HCT116 (cell line): ENCODE measurements around the gene RXFP4. TPM values are rescaled to one million over a fixed set of nuclear protein-coding genes. Genes with fewer than 3 reads are reported as not detected.
A peak's percentile ranks its signal among the peaks of the same experiment; 100 is the strongest.

Experiments
- ATAC-seq: fragments of 200-7000 bp; cut with Tn5 transposase; 2 replicates; pipeline ENCODE4 v1.9.1; 2020; ENCODE audit warnings: mild to moderate bottlenecking, moderate library complexity
- BruUV-seq: library from RNA; stranded (reverse); fragments of 400-500 nt; replicated peaks from 2 replicates; lab custom pipeline; 2021; lab: Mats Ljungman, UMichigan
- CTCF ChIA-PET: fragments of 300-600 bp; sonication (Branson Sonifier 250); formaldehyde crosslinking; loops from one replicate; lab custom pipeline; 2021; ENCODE audit warnings: antibody characterized with exemption; lab: Charles Lee
- POLR2A ChIA-PET: fragments of 300-600, 350-600 bp; sonication (Branson Sonifier 250); formaldehyde crosslinking; loops from one replicate; lab custom pipeline; 2021; ENCODE audit warnings: antibody characterized with exemption; lab: Charles Lee
- RAD21 ChIA-PET, 2 experiments: fragments of 300-600 bp; sonication (Branson Sonifier 250); formaldehyde crosslinking; loops; one replicate each; lab custom pipeline; 2023; ENCODE audit warnings: low total read pairs in 2 of 2; ENCODE audit not compliant: uncharacterized antibody in 2 of 2, unreplicated experiment in 2 of 2, low non-redundant PET in 1 of 2; lab: Charles Lee
- DNase-seq: peaks from one replicate; pipeline ENCODE4 v3.0.0-alpha.2; 2010; ENCODE audit warnings: low read depth, low spot score
- H2AFZ ChIP-seq: fragments of 200-600 bp; shearing (Covaris generic), sonication (generic); 2 replicates; pipeline ENCODE4 v1.6.1; 2017; ENCODE audit warnings: low read depth, mixed run types, mixed read lengths, antibody characterized with exemption, low read length; ENCODE audit not compliant: poor library complexity, severe bottlenecking
- H3K27ac ChIP-seq: 2 replicates; pipeline ENCODE4 v1.5.1; 2012; ENCODE audit warnings: low read depth, low read length
- H3K27me3 ChIP-seq: fragments of 200-600 bp; sonication (generic); 2 replicates; pipeline ENCODE4 v1.6.1; 2016; ENCODE audit warnings: mixed run types, low read length, mixed read lengths; ENCODE audit not compliant: insufficient read depth
- H3K36me3 ChIP-seq, 2 experiments: fragments of 200-500 bp in 1 of 2; fragments of 200-600 bp in 1 of 2; sonication (Bioruptor generic) in 1 of 2; sonication (generic) in 1 of 2; 2 replicates each; pipeline versions ENCODE4 v1.5.1 to v1.6.1; 2014 to 2016; ENCODE audit warnings: low read length in 2 of 2, inconsistent platforms in 1 of 2, mixed read lengths in 1 of 2, mixed run types in 1 of 2; ENCODE audit not compliant: insufficient read depth in 2 of 2, control insufficient read depth in 1 of 2
- H3K4me1 ChIP-seq, 2 experiments: fragments of 200-600 bp in 1 of 2; sonication (generic) in 1 of 2; 2 replicates each; pipeline versions ENCODE4 v1.5.1 to v1.6.1; 2012 to 2017; ENCODE audit warnings: low read length in 2 of 2, inconsistent platforms in 1 of 2, mild to moderate bottlenecking in 1 of 2, mixed read lengths in 1 of 2, mixed run types in 1 of 2, moderate library complexity in 1 of 2; ENCODE audit not compliant: insufficient read depth in 2 of 2, control insufficient read depth in 1 of 2
- H3K4me2 ChIP-seq: fragments of 200-600 bp; sonication (generic); 2 replicates; pipeline ENCODE4 v1.6.1; 2017; ENCODE audit warnings: mixed run types, low read length, mixed read lengths
- H3K4me3 ChIP-seq, 2 experiments: fragments of 200-600 bp in 1 of 2; sonication (generic) in 1 of 2; replicated peaks in 1 of 2; 2 replicates each; pipeline ENCODE4 v1.5.1; 2011 to 2016; ENCODE audit warnings: low read length in 2 of 2, control low read depth in 1 of 2, low read depth in 1 of 2, mild to moderate bottlenecking in 1 of 2, mixed read lengths in 1 of 2, mixed run types in 1 of 2
- H3K79me2 ChIP-seq: fragments of 200-600 bp; sonication (generic); 2 replicates; pipeline ENCODE4 v1.6.1; 2017; ENCODE audit warnings: mild to moderate bottlenecking, mixed run types, low read length, moderate library complexity, mixed read lengths; ENCODE audit not compliant: insufficient read depth
- H3K9ac ChIP-seq: fragments of 200-600 bp; sonication (generic); 2 replicates; pipeline ENCODE4 v1.6.1; 2016; ENCODE audit warnings: low read length, mixed read lengths
- H3K9me2 ChIP-seq: fragments of 200-600 bp; sonication (generic), shearing (Covaris generic); 2 replicates; pipeline ENCODE4 v1.6.1; 2017; ENCODE audit warnings: mixed run types, mild to moderate bottlenecking, moderate library complexity; ENCODE audit not compliant: insufficient read depth
- H3K9me3 ChIP-seq, 2 experiments: fragments of 200-500 bp in 1 of 2; fragments of 200-600 bp in 1 of 2; sonication (Bioruptor generic) in 1 of 2; sonication (generic) in 1 of 2; 2 replicates each; pipeline ENCODE4 v1.6.1; 2014 to 2017; ENCODE audit warnings: low read length in 2 of 2, mixed read lengths in 2 of 2, inconsistent platforms in 1 of 2, low read depth in 1 of 2, mild to moderate bottlenecking in 1 of 2, mixed run types in 1 of 2, moderate library complexity in 1 of 2; ENCODE audit not compliant: control insufficient read depth in 1 of 2, insufficient read depth in 1 of 2
- H4K20me1 ChIP-seq: fragments of 200-600 bp; sonication (generic), shearing (Covaris generic); 2 replicates; pipeline ENCODE4 v1.6.1; 2017; ENCODE audit warnings: mixed run types, mild to moderate bottlenecking, moderate library complexity; ENCODE audit not compliant: insufficient read depth
- CBX3 ChIP-seq: IDR thresholded peaks from 2 replicates; pipeline ENCODE4 v1.6.1; 2012; ENCODE audit warnings: low read depth
- EGR1 ChIP-seq: IDR thresholded peaks from 2 replicates; pipeline ENCODE4 v1.6.1; 2012; ENCODE audit warnings: low read depth
- ELF1 ChIP-seq: IDR thresholded peaks from 2 replicates; pipeline ENCODE4 v1.6.1; 2012; ENCODE audit warnings: low read depth, borderline replicate concordance
- EZH2phosphoT487 ChIP-seq: fragments of 200-600 bp; IDR thresholded peaks from 2 replicates; pipeline ENCODE4 v1.6.1; 2018; ENCODE audit warnings: antibody characterized with exemption, borderline replicate concordance
- FOSL1 ChIP-seq: IDR thresholded peaks from 2 replicates; pipeline ENCODE4 v1.6.1; 2012; ENCODE audit warnings: low read depth
- JUND ChIP-seq: IDR thresholded peaks from 2 replicates; pipeline ENCODE4 v1.6.1; 2012
- POLR2A ChIP-seq: IDR thresholded peaks from 2 replicates; pipeline ENCODE4 v1.7.0; 2011; ENCODE audit warnings: borderline replicate concordance; ENCODE audit not compliant: insufficient read depth, insufficient read length; ENCODE audit errors: extremely low read depth
- POLR2AphosphoS5 ChIP-seq: IDR thresholded peaks from 2 replicates; pipeline ENCODE4 v1.6.1; 2011; ENCODE audit warnings: mild to moderate bottlenecking, low read depth, low read length, moderate library complexity
- RAD21 ChIP-seq: IDR thresholded peaks from 2 replicates; pipeline ENCODE4 v1.6.1; 2012; ENCODE audit warnings: low read depth, mild to moderate bottlenecking
- SIN3A ChIP-seq: IDR thresholded peaks from 2 replicates; pipeline ENCODE4 v1.6.1; 2012; ENCODE audit warnings: low read depth
- SP1 ChIP-seq: IDR thresholded peaks from 2 replicates; pipeline ENCODE4 v1.6.1; 2012; ENCODE audit warnings: low read depth
- TCF7L2 ChIP-seq: IDR thresholded peaks from 2 replicates; pipeline ENCODE4 v1.7.0; 2011; ENCODE audit warnings: borderline replicate concordance, inconsistent platforms; ENCODE audit not compliant: insufficient read depth, insufficient read length; ENCODE audit errors: extremely low read depth
- ZFX ChIP-seq: fragments of 450-650 bp; IDR thresholded peaks from 2 replicates; pipeline ENCODE4 v1.6.1; 2017
- ZNF274 ChIP-seq: fragments of 200-500 bp; sonication (Bioruptor generic); IDR thresholded peaks from 2 replicates; pipeline ENCODE4 v1.6.1; 2014; ENCODE audit warnings: mild to moderate bottlenecking, low read depth, low read length, inconsistent platforms
- intact Hi-C: fragments of 100-400 bp; cut with micrococcal nuclease; formaldehyde crosslinking; loops from 2 replicates; pipeline ENCODE4 v1.10.0; 2022
- total RNA-seq: library from RNA; stranded (reverse); gene quantifications from one replicate; pipeline ENCODE4 v1.2.1, GENCODE V29; 2021; ENCODE audit not compliant: unreplicated experiment
- TF ChIP-seq, protein P1 (sequence below): IDR thresholded peaks from 2 replicates; pipeline ENCODE4 v1.6.1; 2012; ENCODE audit warnings: low read depth
- TF ChIP-seq, protein P2 (sequence below), 3 experiments: fragments of 200-600 bp in 1 of 3; sonication (generic) in 1 of 3; IDR thresholded peaks in 2 of 3; conservative IDR thresholded peaks in 1 of 3; 2 replicates each; pipeline ENCODE4 v1.5.1; 2012 to 2017; ENCODE audit warnings: low read depth in 2 of 3, low read length in 2 of 3, antibody characterized with exemption in 1 of 3, borderline replicate concordance in 1 of 3, control low read depth in 1 of 3, mild to moderate bottlenecking in 1 of 3, mixed read lengths in 1 of 3, mixed run types in 1 of 3, moderate library complexity in 1 of 3; ENCODE audit not compliant: insufficient read depth in 1 of 3
- TF ChIP-seq, protein P3 (sequence below): IDR thresholded peaks from 2 replicates; pipeline ENCODE4 v1.6.1; 2012
- TF ChIP-seq, protein P4 (sequence below): IDR thresholded peaks from 2 replicates; pipeline ENCODE4 v1.6.1; 2012
- TF ChIP-seq, protein P5 (sequence below): IDR thresholded peaks from 2 replicates; pipeline ENCODE4 v1.6.1; 2011; ENCODE audit warnings: mild to moderate bottlenecking, low read length, moderate library complexity; ENCODE audit not compliant: insufficient replicate concordance; ENCODE audit errors: extremely low read depth

The RXFP4 gene
- total RNA-seq, 1 experiment from 2014 or later = 0.20 TPM

DNA sequence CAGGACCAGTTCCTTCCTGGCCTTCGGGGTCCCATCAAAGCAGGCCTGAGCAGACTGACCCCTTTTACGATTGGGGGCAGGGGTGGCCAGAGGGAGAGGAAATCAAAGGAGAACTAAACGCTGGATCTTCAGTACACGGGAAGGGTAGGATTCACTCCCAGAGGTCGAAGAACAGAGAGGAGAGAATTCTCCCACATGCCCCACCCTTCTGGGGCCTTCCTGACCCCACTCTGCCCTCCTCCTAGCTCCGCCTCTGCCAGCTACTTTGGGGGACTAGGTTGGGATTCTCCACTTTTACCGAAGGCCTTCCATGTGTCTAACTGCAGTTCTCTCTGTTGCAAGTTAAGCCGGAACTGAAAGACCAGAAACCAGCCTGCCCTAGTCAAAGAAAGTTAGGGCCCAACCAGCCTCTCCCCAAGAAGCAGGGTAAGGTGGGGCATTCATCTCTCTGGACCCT lies 37.6 kb downstream of the RXFP4 start:
- peak; percentile 31 for ATAC-seq
- POLR2A ChIA-PET = interaction anchor here (0.8 to 3.6 kb wide), 10 partner anchors 9 to 44 kb away, joined by 3 to 28 read pairs (median 7); no protein-coding TSS in a partner anchor
- CTCF ChIA-PET = interaction anchor here (0.5 to 2.7 kb wide), 3 partner anchors 17 to 255 kb away, joined by 3 to 8 read pairs (median 3); no protein-coding TSS in a partner anchor
- Histone ChIP-seq H3K27ac (peak overlapping the region; percentile 85), H3K4me1 (peaks cover 58 to 76% of the 10 kb centered on the region in 2 experiments), H3K9ac (peak overlapping the region; percentile 97), H3K36me3 (no peaks in the 10 kb centered on the region), H3K4me2 (peak overlapping the region; percentile 96), H4K20me1 (no peaks in the 10 kb centered on the region), H2AFZ (no peak overlapping the region), H3K9me2 (no peaks in the 10 kb centered on the region), H3K9me3 (no peaks in the 10 kb centered on the region), H3K79me2 (peaks cover 51% of the 10 kb centered on the region), H3K27me3 (no peaks in the 10 kb centered on the region), H3K4me3 (peak overlapping the region; percentile 87 to 91)
- BruUV-seq = TSS peak; percentile 77
- no peak for DNase-seq
- intact Hi-C loops = loop anchor here (2.0 kb wide), 1 partner anchor 16 kb away; no protein-coding TSS in a partner anchor
- RAD21 ChIA-PET = interaction anchor here in 1 of 2 experiments (0.6 kb wide), 1 partner anchor 17 kb away, joined by 3 read pairs; no protein-coding TSS in a partner anchor
- TF ChIP-seq POLR2A (peak; percentile 36), EZH2phosphoT487 (no peak), JUND (no peak), ZFX (peak; percentile 20; the same call in 1 of the 2 replicates), TCF7L2 (no peak), EGR1 (no peak), ZNF274 (no peak), SP1 (no peak), ELF1 (no peak), CBX3 (no peak), POLR2AphosphoS5 (peak; percentile 43; the same call in 1 of the 2 replicates), SIN3A (no peak), RAD21 (no peak), FOSL1 (no peak)
- TF ChIP-seq, protein P1, sequence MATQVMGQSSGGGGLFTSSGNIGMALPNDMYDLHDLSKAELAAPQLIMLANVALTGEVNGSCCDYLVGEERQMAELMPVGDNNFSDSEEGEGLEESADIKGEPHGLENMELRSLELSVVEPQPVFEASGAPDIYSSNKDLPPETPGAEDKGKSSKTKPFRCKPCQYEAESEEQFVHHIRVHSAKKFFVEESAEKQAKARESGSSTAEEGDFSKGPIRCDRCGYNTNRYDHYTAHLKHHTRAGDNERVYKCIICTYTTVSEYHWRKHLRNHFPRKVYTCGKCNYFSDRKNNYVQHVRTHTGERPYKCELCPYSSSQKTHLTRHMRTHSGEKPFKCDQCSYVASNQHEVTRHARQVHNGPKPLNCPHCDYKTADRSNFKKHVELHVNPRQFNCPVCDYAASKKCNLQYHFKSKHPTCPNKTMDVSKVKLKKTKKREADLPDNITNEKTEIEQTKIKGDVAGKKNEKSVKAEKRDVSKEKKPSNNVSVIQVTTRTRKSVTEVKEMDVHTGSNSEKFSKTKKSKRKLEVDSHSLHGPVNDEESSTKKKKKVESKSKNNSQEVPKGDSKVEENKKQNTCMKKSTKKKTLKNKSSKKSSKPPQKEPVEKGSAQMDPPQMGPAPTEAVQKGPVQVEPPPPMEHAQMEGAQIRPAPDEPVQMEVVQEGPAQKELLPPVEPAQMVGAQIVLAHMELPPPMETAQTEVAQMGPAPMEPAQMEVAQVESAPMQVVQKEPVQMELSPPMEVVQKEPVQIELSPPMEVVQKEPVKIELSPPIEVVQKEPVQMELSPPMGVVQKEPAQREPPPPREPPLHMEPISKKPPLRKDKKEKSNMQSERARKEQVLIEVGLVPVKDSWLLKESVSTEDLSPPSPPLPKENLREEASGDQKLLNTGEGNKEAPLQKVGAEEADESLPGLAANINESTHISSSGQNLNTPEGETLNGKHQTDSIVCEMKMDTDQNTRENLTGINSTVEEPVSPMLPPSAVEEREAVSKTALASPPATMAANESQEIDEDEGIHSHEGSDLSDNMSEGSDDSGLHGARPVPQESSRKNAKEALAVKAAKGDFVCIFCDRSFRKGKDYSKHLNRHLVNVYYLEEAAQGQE = no peak
- TF ChIP-seq, protein P2, sequence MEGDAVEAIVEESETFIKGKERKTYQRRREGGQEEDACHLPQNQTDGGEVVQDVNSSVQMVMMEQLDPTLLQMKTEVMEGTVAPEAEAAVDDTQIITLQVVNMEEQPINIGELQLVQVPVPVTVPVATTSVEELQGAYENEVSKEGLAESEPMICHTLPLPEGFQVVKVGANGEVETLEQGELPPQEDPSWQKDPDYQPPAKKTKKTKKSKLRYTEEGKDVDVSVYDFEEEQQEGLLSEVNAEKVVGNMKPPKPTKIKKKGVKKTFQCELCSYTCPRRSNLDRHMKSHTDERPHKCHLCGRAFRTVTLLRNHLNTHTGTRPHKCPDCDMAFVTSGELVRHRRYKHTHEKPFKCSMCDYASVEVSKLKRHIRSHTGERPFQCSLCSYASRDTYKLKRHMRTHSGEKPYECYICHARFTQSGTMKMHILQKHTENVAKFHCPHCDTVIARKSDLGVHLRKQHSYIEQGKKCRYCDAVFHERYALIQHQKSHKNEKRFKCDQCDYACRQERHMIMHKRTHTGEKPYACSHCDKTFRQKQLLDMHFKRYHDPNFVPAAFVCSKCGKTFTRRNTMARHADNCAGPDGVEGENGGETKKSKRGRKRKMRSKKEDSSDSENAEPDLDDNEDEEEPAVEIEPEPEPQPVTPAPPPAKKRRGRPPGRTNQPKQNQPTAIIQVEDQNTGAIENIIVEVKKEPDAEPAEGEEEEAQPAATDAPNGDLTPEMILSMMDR (IDR thresholded peaks at IDR 0.05 in 2 of 3, conservative IDR thresholded peaks at IDR 0.05 in 1 of 3; ENCODE audit: borderline replicate concordance in 1 of 3, insufficient read depth in 1 of 3, low read depth in 2 of 3, low read length in 2 of 3) = no peak
- TF ChIP-seq, protein P3, sequence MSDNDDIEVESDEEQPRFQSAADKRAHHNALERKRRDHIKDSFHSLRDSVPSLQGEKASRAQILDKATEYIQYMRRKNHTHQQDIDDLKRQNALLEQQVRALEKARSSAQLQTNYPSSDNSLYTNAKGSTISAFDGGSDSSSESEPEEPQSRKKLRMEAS = no peak
- TF ChIP-seq, protein P4, sequence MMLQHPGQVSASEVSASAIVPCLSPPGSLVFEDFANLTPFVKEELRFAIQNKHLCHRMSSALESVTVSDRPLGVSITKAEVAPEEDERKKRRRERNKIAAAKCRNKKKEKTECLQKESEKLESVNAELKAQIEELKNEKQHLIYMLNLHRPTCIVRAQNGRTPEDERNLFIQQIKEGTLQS = no peak
- TF ChIP-seq, protein P5, sequence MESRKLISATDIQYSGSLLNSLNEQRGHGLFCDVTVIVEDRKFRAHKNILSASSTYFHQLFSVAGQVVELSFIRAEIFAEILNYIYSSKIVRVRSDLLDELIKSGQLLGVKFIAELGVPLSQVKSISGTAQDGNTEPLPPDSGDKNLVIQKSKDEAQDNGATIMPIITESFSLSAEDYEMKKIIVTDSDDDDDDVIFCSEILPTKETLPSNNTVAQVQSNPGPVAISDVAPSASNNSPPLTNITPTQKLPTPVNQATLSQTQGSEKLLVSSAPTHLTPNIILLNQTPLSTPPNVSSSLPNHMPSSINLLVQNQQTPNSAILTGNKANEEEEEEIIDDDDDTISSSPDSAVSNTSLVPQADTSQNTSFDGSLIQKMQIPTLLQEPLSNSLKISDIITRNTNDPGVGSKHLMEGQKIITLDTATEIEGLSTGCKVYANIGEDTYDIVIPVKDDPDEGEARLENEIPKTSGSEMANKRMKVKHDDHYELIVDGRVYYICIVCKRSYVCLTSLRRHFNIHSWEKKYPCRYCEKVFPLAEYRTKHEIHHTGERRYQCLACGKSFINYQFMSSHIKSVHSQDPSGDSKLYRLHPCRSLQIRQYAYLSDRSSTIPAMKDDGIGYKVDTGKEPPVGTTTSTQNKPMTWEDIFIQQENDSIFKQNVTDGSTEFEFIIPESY = no peak
